GM21526 (cell line): ENCODE measurements around the gene PXDN.

ENCODE experiments used
- ATAC-seq: cut with Tn5 transposase; IDR thresholded peaks from one replicate; pipeline ENCODE4 v1.9.1; 2021; ENCODE audit warnings: moderate library complexity; ENCODE audit not compliant: unreplicated experiment, low FRiP score

Gene PXDN

DNA sequence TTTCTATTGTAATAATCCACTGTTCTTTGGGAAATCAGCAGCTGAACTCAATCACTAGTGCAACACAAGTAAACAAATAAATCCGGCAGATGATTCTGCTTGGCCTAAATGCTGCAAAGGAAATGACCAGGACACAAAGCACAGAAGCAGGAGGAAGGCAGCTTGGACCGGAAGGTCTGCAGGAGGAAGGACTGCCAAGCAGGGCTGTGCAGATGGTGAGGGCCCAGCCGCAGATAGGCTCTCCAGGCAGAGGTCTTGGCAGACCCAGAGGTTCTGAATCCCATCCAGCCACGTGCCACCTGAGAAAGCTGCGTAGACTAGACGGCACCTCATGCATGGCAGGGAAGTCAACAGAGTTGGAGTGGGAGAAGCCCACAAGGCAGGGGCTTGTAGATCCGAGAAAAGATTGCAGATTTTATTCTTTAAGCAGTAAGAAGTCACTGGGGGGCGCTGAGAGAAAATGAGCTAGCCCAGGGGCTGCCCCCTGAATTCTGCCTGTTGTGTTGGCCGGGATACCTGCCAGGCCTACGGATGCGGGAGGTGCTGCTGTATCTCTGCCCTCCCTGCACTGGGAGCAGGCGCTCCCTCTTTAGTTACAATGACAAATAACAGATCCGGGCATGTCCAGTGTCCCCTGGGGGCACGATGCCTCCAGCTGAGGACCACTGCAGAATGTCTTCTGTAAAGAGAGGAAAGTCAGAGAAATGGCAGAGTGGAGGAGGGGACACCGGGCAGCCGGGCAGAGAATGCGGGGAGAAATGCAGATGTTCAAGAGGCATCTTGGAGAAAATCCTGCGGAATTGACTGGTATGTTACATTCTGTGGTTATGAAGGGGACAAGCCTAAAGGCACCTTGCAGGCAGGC, 153.5 kb downstream of the PXDN start:
- no peak for ATAC-seq

- no peak for ATAC-seq
Observed at GRCh38 chr2:1588978-1589621, 155.2 kb downstream of the PXDN start.

GRCh38 chr2:1588051-1588977, 156.0 kb downstream of the PXDN start:
- ATAC-seq: no peak

- ATAC-seq: no peak
Observed at GRCh38 chr2:1586923-1587840, 157.1 kb downstream of the PXDN start.

DNA sequence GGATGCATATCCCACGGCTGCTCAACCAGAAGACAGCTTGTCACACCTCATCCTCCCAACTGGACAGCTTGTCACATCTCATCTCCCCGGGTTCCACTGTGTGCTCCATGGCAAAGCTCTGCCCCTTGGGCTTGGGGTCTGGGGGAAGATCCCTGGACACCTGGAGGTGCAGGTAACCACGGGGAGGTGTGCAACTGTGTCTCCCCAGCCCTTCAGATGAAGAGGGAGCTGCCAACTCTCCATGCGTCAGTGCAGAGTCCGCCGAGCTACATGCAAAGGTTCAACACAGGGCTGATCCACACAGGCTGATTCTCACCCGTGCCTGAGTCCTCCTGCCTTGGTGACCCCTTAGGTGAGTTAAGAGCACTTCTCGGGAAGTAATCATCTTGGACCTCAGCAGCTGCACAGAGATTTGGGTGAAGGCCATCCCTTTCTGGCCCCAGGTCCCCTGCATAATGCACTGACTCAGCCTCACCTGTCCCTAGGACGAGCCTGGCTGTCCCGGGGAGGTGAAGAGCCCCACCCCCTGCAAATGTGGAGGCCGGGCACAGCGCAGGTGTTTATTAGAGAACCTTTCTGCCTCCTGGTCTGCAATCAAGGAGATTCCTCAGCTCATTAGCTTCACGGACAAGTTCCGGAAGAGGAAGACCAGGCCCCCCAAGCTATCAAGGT, 157.9 kb downstream of the PXDN start:
- ATAC-seq: no peak

GRCh38 chr2:1585635-1586034, 158.7 kb downstream of the PXDN start:
- ATAC-seq: no peak

- ATAC-seq: no peak
Observed at GRCh38 chr2:1584691-1585485, 159.4 kb downstream of the PXDN start.

- no peak for ATAC-seq
Observed at GRCh38 chr2:1584051-1584531, 160.2 kb downstream of the PXDN start.

GRCh38 chr2:1582891-1583341, 161.4 kb downstream of the PXDN start:
- ATAC-seq: no peak

DNA sequence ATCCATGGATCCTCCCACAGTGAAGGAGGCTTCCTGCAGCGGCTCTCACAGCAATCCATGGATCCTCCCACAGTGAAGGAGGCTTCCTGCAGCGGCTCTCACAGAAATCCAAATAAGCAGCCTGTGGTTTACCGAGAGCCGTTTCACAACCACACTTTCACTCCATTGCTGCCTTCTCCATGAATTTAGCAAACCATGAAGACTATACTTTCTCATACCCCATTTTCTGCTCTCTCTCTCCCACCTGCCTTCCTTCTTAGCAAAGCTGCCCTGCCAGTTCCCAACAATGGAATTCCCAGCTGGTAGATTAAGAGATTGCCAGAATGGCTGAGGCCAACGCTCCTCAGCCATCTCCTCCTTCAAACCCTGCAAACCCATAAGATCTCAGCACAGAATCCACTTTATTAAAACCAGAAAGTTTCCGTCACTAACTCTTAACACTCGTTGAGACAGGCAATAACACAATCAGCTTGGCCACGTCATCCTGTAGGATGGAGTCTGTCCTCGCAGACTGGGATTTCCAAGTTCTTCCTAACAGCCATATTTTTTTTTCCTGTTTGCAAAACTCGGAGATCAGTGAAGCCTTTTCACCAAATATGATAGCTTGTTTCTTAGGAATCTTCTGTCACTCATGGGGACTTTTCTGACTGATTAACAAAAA, 162.2 kb downstream of the PXDN start:
- ATAC-seq: no peak
